HG02852 (cell line): ENCODE measurements around the gene UNG.

ENCODE experiments used
- ATAC-seq: cut with Tn5 transposase; IDR thresholded peaks from one replicate; pipeline ENCODE4 v1.9.1; 2021; ENCODE audit warnings: mild to moderate bottlenecking, moderate library complexity; ENCODE audit not compliant: unreplicated experiment

UNG gene

DNA sequence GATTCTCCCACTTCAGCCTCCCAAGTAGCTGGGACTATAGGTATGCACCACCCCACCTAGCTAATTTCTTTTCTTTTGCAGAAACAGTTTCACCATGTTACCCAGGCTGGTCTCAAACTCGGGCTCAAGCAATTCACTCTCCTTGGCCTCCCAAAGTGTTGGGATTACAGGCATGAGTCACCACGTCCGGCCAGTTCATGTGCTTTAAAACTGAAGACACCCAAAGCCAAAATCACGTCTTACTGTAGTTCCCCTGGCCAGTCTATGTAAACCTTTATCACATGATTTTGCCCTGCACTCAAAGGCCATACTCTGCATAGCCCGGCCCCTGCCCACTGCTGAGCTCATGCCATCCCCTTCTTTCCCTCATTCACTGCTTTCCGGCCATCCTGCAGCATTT lies 8.6 kb upstream of the UNG start:
- no peak for ATAC-seq

DNA sequence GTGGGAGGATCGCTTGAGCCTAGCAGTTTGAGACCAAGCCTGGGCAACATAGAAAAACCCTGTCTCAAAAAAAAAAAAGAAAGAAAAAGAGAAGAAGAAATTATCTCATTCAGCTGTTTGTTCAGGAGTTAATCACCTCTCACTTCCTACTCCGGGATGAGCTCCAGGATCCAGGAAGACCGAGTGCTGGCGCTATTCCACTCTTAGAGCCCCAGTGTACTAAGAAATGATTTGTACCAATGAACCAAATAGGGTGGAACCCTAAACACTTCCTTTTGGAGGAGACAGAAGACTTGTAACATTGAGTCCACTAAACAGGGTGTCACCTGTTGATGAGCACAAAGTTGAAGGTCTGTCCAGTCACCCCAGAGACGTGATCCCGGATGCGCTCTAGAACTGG lies 7.7 kb upstream of the UNG start:
- ATAC-seq, result no peak

DNA sequence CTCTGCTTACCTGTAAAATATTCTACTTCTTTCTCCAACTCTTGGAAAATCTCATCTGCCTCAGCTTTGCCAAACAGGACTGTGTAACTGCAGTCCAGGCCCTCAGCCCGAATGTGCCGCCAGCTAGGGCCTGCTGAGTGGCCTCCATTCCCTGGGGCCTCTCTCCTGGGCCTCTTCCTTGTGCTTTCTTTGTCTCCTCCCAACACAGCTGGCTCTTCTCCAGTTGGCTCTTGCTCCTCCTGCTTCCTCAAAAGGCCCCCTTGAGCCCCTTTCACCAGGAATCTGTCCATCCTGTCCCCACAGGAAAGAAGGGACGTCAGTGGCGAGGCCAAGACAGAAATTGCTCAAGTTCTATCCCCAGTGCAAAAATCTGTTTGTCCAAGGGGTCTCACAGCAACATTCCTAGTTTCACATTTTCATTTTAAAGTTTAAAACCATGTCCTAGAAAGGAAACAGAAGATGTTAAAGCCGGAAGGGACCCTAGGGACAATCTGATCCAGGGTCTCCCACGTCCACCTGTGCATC lies 4.8 kb upstream of the UNG start:
- ATAC-seq, result no peak

DNA sequence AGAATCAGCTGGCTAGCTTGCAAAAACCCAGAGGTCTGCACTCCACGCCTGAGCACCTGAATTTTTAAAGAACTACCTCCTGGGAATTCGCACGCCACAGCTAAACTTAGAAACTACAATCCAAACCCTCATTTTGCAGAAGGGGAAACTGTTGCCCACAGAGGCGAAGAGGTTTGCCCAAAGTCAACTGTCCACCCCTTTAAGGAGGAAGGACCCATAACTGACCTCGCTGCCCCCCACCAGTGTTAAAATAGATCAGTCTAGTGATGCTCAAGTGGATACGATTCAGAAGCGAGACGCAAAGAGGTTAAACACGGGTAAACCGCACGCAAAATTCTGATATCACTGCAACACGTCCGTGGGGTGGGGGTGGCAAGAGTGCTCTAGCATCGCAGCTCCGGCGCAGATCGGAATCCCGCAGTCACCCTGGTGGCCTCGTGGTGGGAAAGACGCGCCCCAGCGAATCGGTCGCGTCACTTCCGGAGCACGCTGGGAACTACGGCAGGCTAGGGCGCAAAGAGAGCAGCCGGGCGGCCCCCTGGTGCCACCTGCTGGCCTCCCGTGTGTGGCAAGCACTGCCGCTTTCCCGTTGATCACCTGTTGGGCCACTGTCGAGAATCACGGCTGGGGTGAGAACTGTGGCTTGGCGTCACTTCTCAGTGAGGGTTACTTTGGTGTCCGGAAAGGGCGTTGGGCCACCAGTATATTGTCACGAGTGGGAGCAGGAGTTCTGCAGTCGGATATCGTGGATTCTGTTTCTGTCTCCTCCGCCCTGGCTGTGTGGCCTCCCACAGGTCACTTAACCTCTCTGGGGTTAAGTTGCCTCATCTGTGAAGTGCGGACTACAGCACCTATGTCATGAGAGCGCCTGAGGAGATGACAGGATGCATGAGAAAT lies 4.1 kb upstream of the UNG start, which contains the start of gene ALKBH2:
Gene ALKBH2, minus strand, starts transcription at position 451 of the 897 bp plus-strand sequence. CDS start 686 bp downstream, outside the sequence.
- ATAC-seq, result peak; percentile 56

DNA sequence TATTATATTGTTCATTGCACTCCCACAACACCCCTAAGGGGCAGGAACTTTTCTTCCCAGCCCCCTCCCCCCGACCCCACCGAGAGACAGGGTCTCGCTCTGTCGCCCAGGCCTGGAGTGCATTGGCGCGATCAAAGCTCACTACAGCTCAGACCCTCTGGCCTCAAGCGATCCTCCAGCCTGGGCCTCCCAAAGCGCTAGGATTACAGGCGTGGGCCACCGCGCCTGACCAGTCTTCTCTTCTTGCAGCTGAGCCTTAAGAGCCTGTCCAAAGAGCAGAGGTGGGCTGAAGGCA lies 310 bp upstream of the UNG start:
- no peak for ATAC-seq

DNA sequence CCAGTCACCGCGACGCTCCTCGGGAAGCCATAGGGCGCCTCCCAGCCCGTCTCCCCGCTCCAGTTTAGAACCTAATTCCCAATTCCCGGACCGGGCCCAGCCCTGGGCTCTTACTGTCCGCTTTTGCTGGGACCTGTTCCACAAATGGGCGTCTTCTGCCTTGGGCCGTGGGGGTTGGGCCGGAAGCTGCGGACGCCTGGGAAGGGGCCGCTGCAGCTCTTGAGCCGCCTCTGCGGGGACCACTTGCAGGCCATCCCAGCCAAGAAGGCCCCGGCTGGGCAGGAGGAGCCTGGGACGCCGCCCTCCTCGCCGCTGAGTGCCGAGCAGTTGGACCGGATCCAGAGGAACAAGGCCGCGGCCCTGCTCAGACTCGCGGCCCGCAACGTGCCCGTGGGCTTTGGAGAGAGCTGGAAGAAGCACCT lies 797 bp downstream of the UNG start:
- ATAC-seq, result peak; percentile 20

DNA sequence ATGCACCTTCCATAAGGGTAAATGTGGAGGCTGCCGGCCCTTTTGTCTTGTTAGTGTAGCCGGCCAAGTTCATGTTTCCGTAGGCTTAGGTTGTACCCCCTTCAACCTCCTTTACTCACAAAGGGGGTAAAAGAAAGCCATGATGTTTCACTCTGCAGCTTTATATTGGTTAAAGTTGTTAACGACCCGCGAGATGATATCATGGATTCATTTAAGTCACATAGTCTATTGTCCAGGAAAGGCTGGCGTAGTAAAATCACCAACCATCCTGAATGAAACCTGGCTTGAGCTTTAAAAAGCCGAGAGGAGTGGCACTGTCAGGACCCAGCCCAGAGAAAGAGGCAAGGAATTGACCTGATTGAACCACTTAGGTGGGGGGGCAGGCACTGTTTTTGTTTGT lies 1.3 kb downstream of the UNG start:
- no peak for ATAC-seq

DNA sequence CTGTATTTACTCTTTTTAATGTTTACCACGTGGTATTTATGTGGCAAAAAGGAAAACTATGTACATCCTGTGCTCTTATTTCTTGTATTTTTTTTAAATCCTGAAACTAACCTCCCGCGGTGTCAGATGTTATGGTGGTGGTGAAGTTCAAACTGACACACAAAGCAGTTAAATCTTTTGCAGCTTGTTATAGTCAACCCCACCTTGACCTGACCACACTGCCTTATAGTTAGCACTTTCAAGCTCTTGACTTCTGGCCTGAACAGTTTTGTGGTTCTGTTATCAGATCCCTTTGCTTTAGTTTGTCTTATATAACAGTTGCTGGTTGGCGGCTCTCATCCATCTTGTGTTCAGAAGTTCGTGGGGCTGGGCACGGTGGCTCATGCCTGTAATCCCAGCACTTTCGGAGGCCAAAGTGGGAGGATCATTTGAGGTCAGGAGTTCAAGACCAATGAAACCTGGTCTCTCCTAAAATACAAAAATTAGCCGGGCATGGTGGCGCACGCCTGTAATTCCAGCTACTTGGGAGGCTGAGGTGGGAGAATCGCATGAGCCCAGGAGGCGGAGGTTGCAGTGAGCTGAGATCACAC lies 2.1 kb downstream of the UNG start:
- no peak for ATAC-seq

DNA sequence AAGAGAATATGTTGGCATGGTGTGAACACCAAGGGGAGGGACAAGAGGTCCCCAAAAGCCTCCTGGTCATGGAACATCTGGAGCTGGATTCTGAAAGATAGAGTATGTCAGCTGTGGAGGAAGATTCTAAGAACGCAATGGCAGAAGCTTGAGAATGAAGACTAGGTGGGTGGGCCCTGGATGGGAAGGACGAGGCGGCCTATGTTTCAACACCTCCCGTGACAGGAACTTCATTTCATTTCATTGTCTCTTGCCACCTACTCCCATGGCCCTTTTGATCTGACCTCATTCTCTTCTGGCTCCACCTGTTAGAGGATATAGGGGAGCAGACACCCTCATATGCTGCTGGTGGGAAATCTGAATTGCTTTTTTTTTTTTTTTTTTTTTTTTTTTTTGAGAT lies 3.3 kb downstream of the UNG start:
- ATAC-seq, result no peak

DNA sequence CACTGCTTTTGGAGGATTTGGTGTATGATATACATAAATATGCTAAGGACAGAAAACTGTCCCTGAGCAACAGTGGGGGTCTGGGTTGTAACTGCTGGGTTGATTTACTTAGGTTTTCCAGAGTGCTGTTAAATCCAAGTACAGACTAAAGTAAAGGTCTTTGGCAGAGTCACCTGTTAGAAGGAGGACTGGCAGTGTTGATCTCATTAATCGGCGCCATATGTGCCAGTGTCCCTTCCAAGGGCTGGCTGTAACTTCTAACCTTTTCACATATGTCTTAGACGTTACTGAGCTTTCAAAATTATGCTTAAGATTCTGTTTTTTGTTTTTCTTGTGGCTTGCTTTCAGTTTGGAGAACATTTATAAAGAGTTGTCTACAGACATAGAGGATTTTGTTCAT lies 5.1 kb downstream of the UNG start:
- no peak for ATAC-seq

DNA sequence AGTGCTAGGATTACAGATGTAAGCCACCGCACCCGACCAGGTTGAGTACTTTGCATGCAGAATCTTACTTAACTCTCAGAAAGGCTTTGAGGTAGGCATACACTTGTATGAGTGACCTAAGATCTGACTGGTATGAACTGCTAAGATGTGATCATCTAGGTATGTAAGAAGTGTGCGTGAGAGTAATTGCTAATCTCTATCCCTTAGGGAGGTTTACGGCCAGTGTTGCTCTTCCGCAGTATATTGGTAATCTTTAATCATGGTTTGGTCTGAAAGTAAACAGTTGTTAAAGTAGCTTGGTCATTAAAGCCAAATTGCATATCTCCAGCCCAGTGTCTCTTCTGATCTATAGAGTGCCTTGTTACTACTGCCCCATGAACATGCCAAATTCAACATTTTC lies 7.8 kb downstream of the UNG start:
- ATAC-seq, result no peak

DNA sequence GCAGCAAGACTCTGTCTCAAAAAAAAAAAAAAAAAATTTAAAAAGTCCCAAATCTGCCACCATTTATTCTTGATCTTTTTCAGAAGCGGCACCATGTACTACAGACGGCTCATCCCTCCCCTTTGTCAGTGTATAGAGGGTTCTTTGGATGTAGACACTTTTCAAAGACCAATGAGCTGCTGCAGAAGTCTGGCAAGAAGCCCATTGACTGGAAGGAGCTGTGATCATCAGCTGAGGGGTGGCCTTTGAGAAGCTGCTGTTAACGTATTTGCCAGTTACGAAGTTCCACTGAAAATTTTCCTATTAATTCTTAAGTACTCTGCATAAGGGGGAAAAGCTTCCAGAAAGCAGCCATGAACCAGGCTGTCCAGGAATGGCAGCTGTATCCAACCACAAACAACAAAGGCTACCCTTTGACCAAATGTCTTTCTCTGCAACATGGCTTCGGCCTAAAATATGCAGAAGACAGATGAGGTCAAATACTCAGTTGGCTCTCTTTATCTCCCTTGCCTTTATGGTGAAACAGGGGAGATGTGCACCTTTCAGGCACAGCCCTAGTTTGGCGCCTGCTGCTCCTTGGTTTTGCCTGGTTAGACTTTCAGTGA lies 12.5 kb downstream of the UNG start:
- ATAC-seq, result no peak

DNA sequence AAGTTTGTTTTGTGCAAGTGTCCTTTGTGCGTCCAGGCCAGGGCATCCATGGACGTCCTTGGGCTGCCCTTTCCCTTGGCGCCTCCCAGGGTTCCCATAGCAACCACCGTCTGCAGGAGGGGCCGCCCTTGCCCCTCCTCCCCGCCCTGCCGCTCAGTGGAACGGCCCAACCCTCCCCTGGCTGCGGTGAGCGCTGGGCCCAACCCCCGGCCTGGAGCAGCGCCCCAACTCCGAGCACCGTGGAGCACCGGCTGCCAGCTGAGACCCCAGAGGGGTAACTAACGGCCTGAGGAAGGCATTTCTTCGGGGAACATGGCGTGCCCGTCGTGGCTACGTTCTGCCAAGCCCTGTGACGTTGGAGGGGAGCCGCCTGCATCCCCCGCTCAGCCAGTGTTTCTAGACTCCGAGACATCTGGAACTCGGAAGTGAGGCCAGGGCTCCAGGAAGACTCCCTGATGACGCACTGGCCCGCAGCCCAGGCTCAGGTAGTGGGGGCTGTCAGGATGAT lies 13.6 kb downstream of the UNG start:
- ATAC-seq, result peak; percentile 71

DNA sequence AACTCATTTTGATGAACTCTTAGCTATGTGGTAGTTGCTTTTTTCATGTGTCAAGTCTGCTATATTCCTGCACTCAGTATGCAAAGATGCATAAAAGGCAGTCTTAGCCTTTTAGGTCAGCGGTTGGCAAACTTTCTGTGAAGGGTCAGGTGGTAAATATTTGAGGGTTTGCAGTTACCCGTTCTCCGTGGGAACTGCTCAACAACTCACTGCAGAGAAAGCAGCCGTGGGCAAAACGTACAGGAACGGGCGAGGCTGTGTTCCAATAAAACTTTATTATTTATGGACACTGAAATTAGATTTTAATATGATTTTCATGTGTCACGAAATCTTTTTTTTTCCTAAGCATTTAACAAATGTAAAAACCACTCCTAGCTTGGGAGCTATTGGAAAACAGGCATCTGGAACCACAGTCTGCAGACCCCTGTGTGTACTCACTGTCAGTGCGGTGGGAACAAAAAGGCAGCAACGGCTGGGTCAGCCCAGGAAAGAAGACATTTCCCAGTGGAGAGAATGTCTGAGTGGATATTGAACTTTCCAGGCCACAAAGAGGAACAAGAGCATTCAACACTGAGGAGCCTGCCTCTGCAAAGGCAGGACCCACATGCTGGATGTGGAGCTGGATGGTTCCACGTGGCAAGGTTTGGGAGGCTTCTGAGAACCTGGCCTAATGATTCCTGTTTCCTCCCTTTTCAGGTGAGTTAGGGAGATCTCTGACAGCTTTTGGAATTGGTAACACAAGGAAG lies 15.5 kb downstream of the UNG start:
- no peak for ATAC-seq

DNA sequence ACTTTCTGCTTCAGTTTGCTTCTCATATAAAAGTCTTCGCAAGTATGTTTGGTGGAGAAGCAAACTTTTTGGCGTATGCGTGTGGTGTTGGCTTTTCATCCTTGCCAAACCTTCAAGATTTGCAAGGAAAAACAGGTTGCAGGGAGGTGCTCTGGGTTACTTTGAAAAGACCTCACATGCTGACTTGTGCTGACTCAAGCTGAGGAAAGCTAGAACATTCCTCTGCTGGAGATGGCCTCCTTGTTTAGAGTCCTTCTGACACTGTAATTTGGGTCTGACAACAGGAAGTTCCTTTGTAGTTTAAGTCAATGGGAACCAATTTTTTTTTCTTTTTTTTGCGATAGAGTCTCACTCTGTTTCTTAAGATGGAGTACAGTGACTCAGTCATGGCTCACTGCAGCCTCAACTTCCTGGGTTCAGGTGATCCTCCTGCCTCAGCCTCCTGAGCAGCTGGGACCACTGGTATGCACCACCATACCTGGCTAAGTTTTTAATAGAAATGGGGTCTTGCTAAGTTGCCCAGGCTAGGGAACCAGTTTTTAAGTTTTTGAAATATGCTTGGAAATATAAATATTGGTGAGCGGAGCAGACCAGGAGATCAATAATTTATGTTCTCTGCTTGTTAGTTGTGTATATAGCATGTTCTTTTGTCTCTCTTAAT lies 16.4 kb downstream of the UNG start:
- ATAC-seq, result no peak

DNA sequence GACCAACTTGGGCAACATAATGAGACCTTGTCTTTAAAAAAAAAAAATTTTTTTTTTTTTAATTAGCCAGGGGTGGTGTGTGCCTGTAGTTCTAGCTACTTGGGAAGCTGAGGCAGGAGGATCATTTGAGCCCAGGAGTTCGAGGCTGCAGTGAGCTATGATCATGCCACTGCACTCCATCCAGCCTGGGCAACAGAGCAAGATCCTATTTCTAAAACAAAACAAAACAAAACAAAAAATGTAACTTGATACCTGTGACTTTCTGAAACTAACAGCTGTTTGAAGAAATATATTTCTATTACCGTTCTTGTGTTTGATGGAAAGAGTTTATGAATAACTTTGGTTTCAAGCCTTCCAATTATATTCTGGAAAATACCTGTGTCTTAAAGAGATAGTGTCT lies 17.2 kb downstream of the UNG start:
- no peak for ATAC-seq

DNA sequence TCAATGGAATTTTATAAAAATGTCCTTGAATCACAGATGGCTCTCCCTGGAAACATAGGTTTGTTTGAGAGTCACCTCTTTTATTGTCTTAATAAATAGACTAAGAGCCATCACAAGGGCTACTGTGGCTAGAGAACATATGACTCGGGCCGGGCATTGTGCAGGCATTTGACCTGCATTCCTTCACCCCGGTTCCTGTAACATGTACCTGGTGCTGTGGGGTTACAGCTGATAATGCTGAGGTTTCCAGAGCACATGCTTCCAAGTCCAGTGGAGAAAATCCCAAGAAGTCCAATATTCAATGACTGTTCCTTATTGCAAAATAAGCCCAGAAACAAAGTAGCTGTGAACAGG lies 18.0 kb downstream of the UNG start:
- no peak for ATAC-seq

DNA sequence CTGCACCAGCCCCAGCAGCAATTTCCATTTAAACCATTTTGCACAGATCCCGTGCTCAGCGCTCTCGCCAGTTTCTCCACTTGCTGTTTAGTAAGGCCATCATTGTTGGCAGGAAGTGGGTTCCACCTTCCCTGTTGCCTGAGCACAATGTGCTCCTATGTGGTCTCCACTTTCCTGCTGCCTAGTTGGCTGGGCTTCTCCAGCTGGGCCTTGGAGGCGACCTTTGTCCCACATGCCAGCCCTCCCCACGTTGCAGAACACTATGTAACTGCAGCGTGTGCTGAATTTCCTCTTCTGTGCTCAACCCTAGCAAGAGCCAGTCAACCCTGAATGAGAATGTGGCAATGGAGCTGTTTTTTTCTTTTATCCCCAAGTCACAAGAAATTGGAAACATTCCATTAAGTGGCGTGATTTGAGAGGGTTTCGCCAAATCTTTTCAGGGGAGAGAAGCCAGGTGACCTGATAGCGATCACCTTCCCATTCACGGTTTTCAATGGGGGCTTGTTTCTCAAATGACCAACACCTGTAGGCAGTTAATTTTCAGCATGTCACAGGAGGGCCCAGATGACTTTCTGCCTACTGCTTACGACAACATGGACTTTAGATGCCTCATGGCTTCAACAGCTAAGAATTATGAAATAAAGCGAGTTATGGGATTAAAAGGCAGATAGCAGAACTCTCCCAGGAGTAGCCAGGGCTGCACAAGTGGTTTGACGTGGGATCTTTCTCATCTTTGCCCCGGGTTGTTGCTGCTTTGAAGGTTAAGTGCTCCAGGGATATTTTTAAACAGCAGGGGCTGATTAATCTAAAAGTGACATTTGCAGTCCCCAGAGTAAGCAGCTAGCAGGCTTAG lies 18.6 kb downstream of the UNG start, which contains the start of gene ACACB:
Gene ACACB, plus strand, starts transcription at position 830 of the 853 bp plus-strand sequence. CDS start 22,819 bp downstream, outside the sequence.
- ATAC-seq, result no peak

DNA sequence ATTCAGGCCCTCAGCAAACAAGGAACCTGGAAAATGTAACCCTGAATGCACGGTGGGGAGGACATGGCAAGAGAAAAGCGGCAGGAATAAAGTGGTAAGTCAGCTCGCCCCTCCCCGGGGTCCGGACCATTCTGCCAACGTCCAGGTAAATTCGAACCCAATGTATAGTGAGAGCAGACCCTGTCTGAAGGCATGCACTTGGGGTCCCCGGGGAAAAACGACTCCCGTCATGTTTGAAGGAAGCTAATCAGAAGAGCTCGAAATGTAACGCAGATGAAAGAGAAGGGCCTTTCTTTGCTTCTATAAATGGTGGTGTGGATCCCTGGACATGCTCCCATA lies 19.2 kb downstream of the UNG start:
- ATAC-seq, result no peak

DNA sequence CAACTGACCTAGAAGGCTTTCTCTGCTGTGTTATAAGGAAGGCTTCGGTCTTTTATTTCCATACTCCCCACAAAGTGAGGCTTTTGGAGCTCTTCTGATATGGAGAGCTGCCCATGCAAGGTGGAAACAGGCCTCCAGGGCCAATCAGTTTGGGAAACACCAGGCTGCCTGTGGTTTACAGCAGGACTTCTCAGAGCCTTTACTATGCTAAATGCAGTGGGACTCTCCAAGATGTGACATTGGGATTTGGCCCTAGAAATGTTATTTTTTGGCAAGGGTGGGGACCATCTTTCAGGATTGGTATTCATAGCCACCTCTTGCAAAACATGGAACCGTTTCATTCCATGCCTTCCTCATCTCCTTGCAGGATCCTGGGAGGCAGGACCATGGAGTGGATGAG lies 22.7 kb downstream of the UNG start:
- ATAC-seq, result no peak
